Esophagus mucosa (tissue), 1 donor: ENCODE results near the gene GAPVD1. TPM values are rescaled to one million over a fixed set of nuclear protein-coding genes. Genes with fewer than 3 reads are reported as not detected.
A peak's percentile ranks its signal among the peaks of the same experiment; 100 is the strongest.
"Not testable (repeated sequence)": the region's sequence is repeated elsewhere in the genome, so short reads cannot be mapped to it uniquely, and the experiment has no call there.

Experiments used
- ATAC-seq: fragments of 200-7000 bp; cut with Tn5 transposase; one replicate; pipeline ENCODE4 v1.9.1; 2020
- total RNA-seq: library from RNA; stranded (reverse); gene quantifications from one replicate; pipeline ENCODE4 v1.2.4, GENCODE V29; 2023
- donor health status: DM: yes; HTN: yes; CAD: no.

Gene GAPVD1
- total RNA-seq, 1 donor from 2014 or later: 34.6 TPM

GRCh38 chr9:125376261-125377226, 114.9 kb downstream of the GAPVD1 start:
- peak; percentile 34 for ATAC-seq

GRCh38 chr9:125377584-125378250, 116.1 kb downstream of the GAPVD1 start:
- ATAC-seq: no peak

GRCh38 chr9:125378778-125379177, 117.2 kb downstream of the GAPVD1 start:
- ATAC-seq: no peak

GRCh38 chr9:125379208-125379607, 117.6 kb downstream of the GAPVD1 start:
- no peak for ATAC-seq

GRCh38 chr9:125380406-125380805, 118.8 kb downstream of the GAPVD1 start:
- ATAC-seq: no peak

GRCh38 chr9:125387861-125388524, 126.4 kb downstream of the GAPVD1 start:
- peak; percentile 86 for ATAC-seq

- no peak for ATAC-seq
Observed at GRCh38 chr9:125388978-125389377, 127.4 kb downstream of the GAPVD1 start.

GRCh38 chr9:125391704-125392103, 130.1 kb downstream of the GAPVD1 start:
- no peak for ATAC-seq

- ATAC-seq: no peak
Observed at GRCh38 chr9:125393426-125393825, 131.8 kb downstream of the GAPVD1 start.

GRCh38 chr9:125396799-125397198, 135.2 kb downstream of the GAPVD1 start:
- no peak for ATAC-seq

GRCh38 chr9:125397736-125398135, 136.1 kb downstream of the GAPVD1 start:
- no peak for ATAC-seq

GRCh38 chr9:125398243-125398642, 136.6 kb downstream of the GAPVD1 start:
- ATAC-seq: no peak

- no peak for ATAC-seq
Observed at GRCh38 chr9:125399165-125399564, 137.5 kb downstream of the GAPVD1 start.

- no peak for ATAC-seq
Observed at GRCh38 chr9:125399666-125400065, 138.0 kb downstream of the GAPVD1 start.

GRCh38 chr9:125400232-125400631, 138.6 kb downstream of the GAPVD1 start:
- not testable (repeated sequence) for ATAC-seq

- ATAC-seq: no peak
Observed at GRCh38 chr9:125400725-125401716, 139.4 kb downstream of the GAPVD1 start.

- ATAC-seq: no peak
Observed at GRCh38 chr9:125404733-125405132, 143.1 kb downstream of the GAPVD1 start.

GRCh38 chr9:125405938-125406809, 144.5 kb downstream of the GAPVD1 start:
- peak; percentile 77 for ATAC-seq

- ATAC-seq: no peak
Observed at GRCh38 chr9:125406810-125407087, 145.1 kb downstream of the GAPVD1 start.

- no peak for ATAC-seq
Observed at GRCh38 chr9:125407432-125407973, 145.9 kb downstream of the GAPVD1 start.
